GM12865 (cell line): Measurements from ENCODE around the gene LRRK1.
A peak's percentile ranks its signal among the peaks of the same experiment; 100 is the strongest.

ENCODE experiments used
- DNase-seq: peaks from one replicate; pipeline ENCODE4 v3.0.0; 2010; ENCODE audit warnings: low read depth
- H3K4me3 ChIP-seq: 2 replicates; pipeline ENCODE4 v1.5.1; 2011; ENCODE audit warnings: mild to moderate bottlenecking, low read depth, low read length, control low read depth
- CTCF ChIP-seq: IDR thresholded peaks from 2 replicates; pipeline ENCODE4 v1.5.1; 2011; ENCODE audit warnings: low read length, control low read depth, low read depth, inconsistent platforms; ENCODE audit not compliant: insufficient read depth; ENCODE audit errors: missing control alignments

Gene LRRK1

GRCh38 chr15:100909989-100910955 is 8.9 kb upstream of the LRRK1 start:
- no peak overlapping the region for H3K4me3 ChIP-seq
- DNase-seq: no peak
- TF ChIP-seq CTCF: no peak

DNA sequence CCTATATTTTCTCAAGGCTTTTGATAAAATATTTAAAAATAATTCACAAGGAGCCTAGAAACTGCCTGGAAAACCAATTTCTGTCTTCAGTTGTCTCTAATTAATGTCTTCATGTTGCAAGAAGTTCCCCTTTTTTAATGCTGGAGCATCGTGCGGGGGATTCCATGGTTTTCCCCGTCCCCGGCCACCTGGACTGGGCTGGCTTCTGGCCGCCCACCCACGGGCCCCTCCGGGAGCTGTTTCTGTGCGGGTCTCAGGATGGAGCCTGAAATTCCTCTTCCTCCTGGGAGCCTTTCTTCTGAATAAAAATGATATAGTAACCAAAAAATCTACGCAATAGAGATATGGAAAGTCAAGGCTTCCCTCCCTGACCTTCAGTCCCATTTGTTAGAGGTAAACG is 8.1 kb upstream of the LRRK1 start:
- no peak for DNase-seq
- no peak for TF ChIP-seq CTCF
- no peak overlapping the region for H3K4me3 ChIP-seq

DNA sequence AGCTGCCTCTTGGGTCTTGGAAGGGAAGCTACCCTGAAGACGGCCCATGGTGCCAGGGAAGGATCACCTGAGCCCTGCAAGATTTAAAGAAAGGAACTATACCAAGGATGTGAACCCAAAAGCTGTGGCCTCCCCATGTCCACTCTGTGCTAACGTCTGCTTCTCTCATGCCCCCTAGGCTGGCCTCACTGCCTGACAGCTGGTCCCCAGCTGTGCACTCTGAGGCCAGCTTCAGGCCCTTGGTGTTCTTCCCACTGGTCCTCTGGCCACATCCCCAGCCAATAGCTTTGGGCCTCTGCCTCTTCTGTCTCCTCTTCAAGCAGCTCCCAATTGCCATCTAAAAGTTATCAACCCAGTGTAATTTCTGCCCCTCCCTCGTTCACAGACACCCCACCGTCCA is 5.2 kb upstream of the LRRK1 start:
- no peak for TF ChIP-seq CTCF
- H3K4me3 ChIP-seq: no peak overlapping the region
- no peak for DNase-seq

DNA sequence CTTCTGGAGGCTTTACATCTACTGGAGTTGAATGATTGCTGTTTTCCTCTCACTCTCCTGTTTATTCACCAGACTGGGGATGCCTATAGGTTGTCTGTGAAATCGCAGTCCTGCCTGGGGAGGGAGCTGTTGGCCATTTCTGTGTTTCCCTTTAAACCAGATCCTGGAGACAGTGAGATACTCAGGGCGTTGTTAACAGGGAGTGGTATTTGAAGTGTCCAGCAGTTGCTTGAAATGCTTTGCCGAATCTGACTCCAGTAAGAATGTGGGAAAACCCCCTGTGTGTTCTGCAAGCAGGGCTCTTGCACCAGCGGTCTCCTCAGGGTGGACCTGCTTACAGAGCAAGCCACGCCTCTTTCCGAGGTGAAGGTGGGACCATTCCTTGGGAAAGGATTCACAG is 4.3 kb upstream of the LRRK1 start:
- no peak for DNase-seq
- TF ChIP-seq CTCF: no peak

DNA sequence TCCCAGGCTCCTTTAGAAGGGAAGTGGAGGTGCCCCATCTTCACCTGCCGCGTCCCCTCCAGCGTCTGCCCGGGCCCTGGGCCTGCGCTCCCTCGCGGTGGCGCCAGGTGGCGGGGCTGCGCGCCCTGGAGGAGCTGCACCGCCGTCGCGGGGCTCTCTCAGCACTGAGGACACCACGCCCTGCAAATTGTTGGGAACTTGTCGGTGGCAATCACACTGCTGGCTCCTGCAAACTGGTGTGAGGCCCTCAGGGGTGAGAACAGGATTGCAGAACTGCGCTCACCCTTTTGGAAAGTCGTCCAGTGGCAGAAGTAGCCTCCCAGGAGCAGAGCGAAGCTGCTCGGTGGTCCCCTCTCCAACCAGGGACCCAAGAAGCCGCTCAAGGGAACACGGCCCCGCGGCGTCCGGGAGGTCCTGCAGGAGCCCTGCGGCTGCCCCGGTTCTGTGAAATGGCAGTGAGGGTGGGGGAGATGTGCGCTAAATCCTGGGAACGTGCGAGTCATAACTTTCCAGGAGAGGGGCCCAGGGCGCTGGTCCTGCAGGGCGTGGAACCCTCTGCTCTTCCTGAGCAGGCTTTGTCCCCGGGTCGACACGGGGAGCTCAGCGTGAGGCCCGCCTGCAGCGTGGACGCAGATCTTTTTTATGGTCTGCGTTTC is 995 bp upstream of the LRRK1 start:
- H3K4me3 ChIP-seq: peak overlapping the region; percentile 72
- peak; percentile 90 for DNase-seq
- TF ChIP-seq CTCF: peak; percentile 97

More for the DNA sequence above, 4.3 kb upstream of the LRRK1 start:
- H3K4me3 ChIP-seq: no peak overlapping the region

- peak overlapping the region; percentile 88 for H3K4me3 ChIP-seq
- TF ChIP-seq CTCF: no peak
- DNase-seq: peak; percentile 38
These were observed 586 bp downstream of the LRRK1 start for GRCh38 chr15:100919481-100920405.
